ENCODE measurements around the gene CLPTM1.
"Not testable (repeated sequence)": the region's sequence is repeated elsewhere in the genome, so short reads cannot be mapped to it uniquely, and the experiment has no call there.

The CLPTM1 gene, protein sequence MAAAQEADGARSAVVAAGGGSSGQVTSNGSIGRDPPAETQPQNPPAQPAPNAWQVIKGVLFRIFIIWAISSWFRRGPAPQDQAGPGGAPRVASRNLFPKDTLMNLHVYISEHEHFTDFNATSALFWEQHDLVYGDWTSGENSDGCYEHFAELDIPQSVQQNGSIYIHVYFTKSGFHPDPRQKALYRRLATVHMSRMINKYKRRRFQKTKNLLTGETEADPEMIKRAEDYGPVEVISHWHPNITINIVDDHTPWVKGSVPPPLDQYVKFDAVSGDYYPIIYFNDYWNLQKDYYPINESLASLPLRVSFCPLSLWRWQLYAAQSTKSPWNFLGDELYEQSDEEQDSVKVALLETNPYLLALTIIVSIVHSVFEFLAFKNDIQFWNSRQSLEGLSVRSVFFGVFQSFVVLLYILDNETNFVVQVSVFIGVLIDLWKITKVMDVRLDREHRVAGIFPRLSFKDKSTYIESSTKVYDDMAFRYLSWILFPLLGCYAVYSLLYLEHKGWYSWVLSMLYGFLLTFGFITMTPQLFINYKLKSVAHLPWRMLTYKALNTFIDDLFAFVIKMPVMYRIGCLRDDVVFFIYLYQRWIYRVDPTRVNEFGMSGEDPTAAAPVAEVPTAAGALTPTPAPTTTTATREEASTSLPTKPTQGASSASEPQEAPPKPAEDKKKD

GRCh38 chr19:44954649-44955504, at the start of gene CLPTM1:
Gene CLPTM1 (plus strand): TSS chr19:44955380. CDS start chr19:44955396, 16 bp downstream.
- peak; percentile 97 for DNase-seq

GRCh38 chr19:44905437-44906160, 49.6 kb upstream of the CLPTM1 start, which contains the start of gene APOE:
Gene APOE (plus strand): TSS chr19:44905796. CDS start chr19:44906625, 829 bp downstream.
- DNase-seq = no peak

DNA sequence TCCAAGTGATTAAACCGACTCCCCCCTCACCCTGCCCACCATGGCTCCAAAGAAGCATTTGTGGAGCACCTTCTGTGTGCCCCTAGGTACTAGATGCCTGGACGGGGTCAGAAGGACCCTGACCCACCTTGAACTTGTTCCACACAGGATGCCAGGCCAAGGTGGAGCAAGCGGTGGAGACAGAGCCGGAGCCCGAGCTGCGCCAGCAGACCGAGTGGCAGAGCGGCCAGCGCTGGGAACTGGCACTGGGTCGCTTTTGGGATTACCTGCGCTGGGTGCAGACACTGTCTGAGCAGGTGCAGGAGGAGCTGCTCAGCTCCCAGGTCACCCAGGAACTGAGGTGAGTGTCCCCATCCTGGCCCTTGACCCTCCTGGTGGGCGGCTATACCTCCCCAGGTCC, 47.6 kb upstream of the CLPTM1 start:
- no peak for DNase-seq

DNA sequence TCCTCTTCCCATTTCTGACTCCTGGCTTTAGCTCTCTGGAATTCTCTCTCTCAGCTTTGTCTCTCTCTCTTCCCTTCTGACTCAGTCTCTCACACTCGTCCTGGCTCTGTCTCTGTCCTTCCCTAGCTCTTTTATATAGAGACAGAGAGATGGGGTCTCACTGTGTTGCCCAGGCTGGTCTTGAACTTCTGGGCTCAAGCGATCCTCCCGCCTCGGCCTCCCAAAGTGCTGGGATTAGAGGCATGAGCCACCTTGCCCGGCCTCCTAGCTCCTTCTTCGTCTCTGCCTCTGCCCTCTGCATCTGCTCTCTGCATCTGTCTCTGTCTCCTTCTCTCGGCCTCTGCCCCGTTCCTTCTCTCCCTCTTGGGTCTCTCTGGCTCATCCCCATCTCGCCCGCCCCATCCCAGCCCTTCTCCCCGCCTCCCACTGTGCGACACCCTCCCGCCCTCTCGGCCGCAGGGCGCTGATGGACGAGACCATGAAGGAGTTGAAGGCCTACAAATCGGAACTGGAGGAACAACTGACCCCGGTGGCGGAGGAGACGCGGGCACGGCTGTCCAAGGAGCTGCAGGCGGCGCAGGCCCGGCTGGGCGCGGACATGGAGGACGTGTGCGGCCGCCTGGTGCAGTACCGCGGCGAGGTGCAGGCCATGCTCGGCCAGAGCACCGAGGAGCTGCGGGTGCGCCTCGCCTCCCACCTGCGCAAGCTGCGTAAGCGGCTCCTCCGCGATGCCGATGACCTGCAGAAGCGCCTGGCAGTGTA, 46.9 kb upstream of the CLPTM1 start:
- no peak for DNase-seq

- DNase-seq = no peak
These were observed 46.3 kb upstream of the CLPTM1 start for GRCh38 chr19:44908836-44909261.

DNA sequence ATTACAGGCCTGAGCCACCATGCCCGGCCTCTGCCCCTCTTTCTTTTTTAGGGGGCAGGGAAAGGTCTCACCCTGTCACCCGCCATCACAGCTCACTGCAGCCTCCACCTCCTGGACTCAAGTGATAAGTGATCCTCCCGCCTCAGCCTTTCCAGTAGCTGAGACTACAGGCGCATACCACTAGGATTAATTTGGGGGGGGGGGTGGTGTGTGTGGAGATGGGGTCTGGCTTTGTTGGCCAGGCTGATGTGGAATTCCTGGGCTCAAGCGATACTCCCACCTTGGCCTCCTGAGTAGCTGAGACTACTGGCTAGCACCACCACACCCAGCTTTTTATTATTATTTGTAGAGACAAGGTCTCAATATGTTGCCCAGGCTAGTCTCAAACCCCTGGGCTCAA, 45.4 kb upstream of the CLPTM1 start:
- no peak for DNase-seq

DNA sequence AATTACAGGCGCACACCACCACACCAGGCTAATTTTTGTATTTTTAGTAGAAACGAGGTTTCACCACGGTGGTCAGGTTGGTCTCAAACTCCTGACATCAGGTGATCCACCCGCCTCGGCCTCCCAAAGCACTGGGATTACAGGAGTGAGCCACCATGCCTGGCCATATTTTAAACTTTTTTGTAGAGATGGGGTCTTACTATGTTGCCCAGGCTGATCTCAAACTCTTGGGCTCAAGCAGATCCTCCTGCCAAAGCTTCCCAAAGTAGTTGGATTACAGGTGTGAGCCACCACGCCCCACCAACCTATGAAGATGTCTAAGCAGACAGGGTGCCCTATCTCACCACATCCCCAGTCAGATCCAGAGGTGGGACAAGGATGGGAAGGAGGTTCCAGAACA, 43.3 kb upstream of the CLPTM1 start:
- DNase-seq = not testable (repeated sequence)

- no peak for DNase-seq
These were observed 42.3 kb upstream of the CLPTM1 start for GRCh38 chr19:44912854-44913253.

- DNase-seq = not testable (repeated sequence)
These were observed 41.4 kb upstream of the CLPTM1 start for GRCh38 chr19:44913512-44914432.

DNA sequence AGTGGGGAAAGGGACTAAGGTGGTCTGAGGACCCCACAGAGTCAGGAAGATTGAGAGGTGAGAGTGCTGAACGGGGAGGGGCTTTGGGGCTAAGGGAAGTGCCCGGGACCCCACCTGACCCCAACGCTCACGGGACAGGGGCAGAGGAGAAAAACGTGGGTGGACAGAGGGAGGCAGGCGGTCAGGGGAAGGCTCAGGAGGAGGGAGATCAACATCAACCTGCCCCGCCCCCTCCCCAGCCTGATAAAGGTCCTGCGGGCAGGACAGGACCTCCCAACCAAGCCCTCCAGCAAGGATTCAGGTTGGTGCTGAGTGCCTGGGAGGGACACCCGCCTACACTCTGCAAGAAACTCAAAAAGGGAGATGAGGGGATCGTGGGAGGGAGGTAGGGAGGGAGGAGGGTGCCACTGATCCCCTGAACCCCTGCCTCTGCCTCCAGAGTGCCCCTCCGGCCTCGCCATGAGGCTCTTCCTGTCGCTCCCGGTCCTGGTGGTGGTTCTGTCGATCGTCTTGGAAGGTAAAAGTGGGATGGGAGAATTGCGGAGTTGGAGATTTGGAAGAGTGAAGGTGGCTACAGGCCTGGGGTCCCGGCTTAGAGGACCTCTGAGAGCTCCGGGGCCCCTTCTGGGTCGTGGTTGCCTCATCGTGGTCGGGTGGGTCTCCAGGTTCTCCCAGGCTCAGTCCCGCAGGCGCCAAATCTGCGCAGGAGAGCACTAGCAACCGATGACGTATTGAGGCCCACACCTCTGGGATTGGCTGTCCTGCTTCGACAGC, 40.6 kb upstream of the CLPTM1 start, which contains the start of gene APOC1:
APOC1 (plus strand) TSS at position 176 of the 774 bp plus-strand sequence; CDS start at position 460, 284 bp downstream.
- peak; percentile 79 for DNase-seq

- no peak for DNase-seq
These were observed 30.9 kb upstream of the CLPTM1 start for GRCh38 chr19:44924243-44924725.

DNA sequence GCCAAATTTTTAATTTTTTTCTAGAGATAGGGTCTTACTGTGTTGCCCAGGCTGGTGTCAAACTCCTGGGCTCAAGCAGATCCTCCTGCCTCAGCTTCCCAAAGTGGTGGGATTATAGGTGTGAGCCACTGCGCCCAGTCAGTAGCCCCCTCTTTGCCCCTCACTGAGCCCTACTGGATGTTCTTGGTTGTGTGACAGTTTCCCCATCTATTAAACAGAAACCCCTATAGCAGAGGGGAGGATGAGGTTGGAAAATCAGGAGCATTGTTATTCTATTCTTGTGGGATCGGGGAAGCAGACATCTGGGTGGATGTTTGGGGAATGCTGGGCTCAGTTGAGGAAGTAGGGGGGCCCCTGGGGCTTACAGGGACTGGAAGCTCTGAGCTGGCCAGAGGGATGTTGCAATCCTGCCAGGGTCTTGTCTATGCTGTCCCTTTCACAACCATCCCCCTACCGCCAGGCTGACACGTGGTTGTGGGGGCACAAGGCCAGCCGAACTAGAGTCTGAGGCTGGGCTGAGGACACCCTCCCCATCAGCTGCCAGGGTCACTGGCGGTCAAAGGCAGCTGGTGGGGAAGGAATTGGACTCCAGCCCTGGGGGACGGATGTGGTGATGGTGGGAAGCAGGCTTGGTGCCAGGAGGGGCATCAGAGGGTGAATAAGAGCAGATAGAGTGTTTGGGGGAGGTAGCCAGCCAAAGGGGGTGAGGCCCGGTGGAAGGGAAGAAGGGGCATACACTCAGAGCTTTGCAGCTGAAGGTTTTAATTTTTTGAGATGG, 29.9 kb upstream of the CLPTM1 start:
- no peak for DNase-seq

DNA sequence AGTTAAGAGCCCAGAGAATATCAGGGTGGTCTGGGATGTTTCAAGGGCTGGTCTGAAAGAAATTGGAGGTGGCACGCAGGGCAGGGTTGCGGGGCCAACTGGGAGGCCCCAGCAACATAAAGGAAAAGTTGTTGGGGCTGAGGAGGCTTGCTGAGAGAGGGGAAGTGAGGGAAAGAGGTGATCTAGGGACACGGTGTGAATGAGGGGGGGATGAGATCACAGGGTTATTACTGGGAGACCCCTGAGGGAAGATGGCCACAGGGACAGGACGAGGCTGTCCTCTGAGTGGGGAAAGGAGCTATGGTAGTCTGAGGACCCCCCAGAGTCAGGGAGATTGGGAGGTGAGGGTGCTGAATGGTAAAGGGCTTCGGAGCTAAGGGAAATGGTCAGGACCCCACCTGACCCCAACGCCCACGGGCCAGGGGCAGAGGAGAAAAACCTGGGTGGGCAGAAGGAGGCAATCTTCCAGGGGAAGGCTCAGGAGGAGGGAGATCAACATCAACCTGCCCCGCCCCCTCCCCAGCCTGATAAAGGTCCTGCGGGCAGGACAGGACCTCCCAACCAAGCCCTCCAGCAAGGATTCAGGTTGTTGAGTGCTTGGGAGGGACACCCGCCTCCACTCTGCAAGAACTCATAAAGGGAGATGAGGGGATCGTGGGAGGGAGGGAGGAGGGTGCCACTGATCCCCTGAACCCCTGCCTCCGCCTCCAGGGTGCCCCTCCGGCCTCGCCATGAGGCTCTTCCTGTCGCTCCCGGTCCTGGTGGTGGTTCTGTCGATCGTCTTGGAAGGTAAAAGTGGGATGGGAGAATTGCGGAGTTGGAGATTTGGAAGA, 28.7 kb upstream of the CLPTM1 start:
- DNase-seq = not testable (repeated sequence)

- no peak for DNase-seq
These were observed 27.4 kb upstream of the CLPTM1 start for GRCh38 chr19:44927746-44928145.

- no peak for DNase-seq
These were observed 25.1 kb upstream of the CLPTM1 start for GRCh38 chr19:44930088-44930487.

DNA sequence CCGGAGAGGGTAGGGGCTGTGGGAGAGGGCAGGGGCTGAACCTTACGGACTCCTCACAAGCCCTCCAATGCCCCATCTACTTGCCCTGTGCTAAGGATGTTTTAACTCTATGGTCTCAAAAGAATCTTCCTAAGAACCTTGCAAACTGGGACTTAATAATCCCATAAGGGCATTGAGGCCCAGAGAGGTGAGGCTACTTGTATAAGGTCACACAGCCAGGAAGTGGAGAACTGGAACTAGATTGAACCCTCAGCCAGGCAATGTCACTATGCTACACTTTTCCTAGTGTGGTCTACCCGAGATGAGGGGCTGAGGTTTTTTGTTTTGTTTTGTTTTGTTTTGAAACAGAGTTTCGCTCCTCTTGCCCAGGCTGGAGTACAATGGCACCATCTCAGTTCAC, 23.6 kb upstream of the CLPTM1 start:
- no peak for DNase-seq

GRCh38 chr19:44939668-44940067, 15.5 kb upstream of the CLPTM1 start:
- DNase-seq = no peak
